Embryonic facial prominence (tissue), 1 donor: ENCODE data around the gene MANBA.
"Not testable (repeated sequence)": the region's sequence is repeated elsewhere in the genome, so short reads cannot be mapped to it uniquely, and the experiment has no call there.

Source experiments
- DNase-seq: peaks from one replicate; pipeline ENCODE4 v3.0.0-alpha.2; 2016; ENCODE audit errors: extremely low spot score

MANBA gene

DNA sequence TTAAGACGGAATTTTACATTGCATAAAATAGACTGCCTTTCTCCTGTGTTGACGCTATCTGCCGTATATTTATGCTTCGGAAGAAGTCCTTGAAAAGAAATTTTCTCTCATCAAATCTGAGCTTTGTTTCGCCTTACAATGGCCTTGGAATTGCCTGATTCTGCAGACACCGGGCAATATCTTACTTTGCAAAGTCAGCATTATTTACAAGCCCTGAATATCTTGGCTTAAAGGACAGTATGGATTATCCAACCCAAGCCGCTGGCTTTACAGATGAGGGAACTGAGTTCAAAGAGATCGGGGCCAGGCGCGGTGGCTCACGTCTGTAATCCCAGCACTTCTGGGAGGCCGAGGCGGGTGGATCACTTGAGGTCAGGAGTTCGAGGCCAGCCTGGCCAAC is 1.1 kb upstream of the MANBA start:
- DNase-seq = no peak

DNA sequence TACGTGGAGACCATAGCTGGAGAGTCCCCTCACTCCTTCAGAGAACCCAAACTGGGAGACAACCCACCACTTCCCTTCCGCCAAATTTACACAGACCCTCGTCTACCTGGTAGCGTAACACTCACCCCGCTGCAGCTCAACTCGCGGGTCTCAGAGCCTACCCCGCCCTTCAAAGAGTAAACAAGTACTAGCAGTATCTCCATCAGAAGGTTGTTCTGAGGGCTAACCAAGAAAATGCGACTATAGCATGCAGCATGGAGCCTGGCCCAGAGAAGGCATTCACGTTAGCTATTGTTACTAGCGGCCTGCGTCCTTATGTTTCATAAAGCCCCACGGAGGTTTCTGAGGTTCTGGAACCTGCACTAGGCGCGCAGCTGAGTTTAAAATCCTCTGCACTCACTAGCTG is 531 bp upstream of the MANBA start:
- no peak for DNase-seq

DNA sequence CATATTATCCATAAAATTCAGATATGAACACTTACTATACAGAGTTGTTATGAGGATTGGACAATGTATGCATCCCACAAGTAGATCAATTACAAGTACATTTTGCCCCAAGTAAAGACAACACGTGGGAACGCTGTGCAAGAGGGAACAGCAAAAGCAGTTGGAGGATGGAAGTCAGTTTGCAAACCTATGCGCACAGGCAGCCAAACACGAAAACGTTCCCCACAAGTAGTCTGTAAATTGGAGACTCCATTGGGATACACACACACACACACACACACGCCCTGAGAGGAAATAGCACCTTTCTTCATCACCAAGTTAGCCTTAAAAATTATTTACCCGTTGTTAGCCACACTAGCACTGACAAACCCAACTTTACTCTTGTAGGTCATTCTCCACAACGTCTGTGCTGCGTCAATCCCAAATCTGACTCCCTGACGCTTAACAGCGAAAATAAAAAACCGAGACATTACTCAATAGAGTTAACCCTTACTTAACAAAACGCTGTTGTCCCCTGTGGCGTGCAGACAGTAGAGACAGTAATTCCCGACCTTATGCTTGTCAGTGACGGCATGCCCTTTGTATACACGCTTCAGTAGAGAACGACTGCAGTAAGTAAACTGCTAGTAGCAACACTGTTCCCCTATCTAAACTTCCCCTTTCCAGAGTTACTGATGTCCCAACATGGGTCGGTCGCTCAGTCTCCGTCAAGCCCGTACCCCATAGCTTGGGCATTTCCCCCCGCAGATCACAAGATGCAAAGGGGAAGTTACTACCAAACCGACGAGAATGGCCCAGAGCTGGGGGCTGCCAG is 730 bp downstream of the MANBA start:
- no peak for DNase-seq

DNA sequence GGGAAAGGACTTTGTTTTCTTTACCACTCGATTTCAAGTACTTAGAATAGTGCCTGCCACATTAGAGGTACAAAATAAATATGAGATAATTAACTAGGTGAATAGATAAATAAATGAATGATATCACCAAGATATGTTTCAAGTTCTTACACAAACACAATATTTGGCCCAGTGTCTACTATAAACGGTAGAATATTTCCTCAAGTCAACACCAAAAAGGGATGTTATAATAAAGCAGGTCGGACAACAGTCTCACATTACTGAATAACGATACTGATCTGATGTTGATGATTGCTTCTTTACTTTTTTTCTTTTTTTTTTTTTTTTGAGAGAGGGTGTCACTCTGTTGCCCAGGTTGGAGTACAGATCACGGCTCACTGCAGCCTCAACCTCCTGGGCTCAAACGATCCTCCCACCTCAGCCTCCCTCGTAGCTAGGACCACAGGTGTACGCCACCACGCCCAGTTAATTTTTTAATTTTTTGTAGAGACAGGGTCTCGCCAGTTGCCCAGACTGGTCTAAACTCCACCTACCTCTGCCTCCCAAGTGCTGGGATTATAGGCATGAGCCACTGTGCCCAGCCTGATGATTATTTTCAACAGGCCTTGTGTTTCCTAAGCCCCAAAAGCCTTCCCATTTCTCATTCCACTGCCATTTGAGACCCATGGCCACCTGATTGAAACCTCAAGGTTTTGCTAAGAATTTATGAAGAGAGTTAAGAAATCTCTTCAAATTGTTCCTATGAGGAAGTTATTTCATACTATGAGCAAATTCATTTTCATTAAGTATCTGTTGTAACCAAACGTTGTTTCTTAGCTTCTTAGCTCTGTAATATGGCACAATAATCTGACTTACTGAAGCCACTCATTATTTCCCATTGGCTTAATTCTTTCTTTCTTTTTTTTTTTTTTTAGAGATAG is 2.3 kb downstream of the MANBA start:
- DNase-seq = no peak

DNA sequence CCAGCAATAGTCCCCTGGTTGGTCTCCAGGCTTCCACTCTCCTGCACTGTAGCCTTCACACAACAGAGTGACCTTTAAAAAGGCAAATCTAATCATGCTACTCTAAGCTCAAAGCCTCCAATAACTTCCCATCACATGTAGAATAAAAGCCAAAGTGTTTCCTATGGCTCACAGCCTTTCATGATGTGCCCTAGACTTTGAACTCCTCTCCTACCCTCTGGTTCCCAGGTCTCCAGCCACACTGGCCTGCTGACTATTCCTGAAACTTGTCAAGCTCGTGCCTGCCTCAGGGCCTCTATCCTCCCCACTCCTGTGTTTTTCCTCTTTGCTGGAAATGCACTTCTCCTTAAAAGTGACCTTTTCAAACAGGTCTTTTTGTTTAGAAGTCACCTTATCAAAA is 3.1 kb downstream of the MANBA start:
- DNase-seq = no peak

DNA sequence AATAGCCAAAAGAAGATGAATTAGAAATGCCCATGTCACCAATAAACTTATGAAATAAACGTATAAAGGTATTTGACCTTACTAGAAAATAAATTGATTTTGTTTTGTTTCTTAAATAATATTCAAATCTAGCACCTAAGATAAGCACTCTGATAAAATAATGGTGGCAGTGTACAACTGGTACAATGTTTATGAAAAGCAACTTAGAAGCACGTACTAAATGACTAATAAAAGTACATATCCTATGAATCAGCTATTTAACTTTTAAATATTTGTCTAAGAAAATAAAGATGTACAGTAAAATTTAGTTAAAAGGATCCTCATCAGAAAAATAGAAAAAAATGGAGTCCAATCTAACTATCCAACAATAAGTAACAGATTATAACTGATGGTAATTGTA is 6.7 kb downstream of the MANBA start:
- DNase-seq = no peak

DNA sequence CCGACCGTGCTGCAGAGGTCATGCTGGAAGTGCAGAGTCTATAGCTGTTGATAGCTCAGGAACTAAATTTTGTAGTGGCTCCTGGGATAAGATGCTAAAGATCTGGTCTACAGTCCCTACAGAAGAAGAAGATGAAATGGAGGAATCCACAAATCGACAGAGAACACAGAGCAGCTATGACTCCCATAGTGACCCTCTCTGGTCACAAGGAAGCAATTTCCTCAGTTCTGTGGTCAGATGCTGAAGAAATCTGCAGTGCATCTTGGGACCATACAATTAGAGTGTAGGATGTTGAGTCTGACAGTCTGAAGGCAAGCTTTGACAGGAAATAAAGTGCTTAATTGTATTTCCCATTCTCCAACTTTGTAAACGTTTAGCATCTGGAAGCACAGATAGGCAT is 8.8 kb downstream of the MANBA start:
- no peak for DNase-seq

DNA sequence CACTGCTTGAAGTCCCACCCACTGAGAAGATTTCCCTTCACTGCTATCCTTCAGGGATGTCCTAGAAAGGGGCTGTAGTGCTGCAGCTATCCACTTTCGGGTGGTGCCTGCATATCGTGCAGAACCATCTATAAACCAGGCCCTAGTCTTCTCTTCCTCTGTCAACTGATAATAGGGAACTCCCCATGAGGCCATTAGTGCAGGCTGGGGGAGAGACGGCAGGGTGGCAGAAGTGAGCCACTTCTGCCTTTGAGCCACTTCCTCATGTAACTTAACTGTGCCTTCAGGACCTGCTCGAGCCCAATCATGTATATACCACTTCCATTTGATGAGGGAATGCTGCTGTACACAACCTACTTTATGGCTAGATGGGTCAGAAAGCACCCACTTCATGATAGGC is 17.4 kb downstream of the MANBA start:
- DNase-seq = not testable (repeated sequence)

DNA sequence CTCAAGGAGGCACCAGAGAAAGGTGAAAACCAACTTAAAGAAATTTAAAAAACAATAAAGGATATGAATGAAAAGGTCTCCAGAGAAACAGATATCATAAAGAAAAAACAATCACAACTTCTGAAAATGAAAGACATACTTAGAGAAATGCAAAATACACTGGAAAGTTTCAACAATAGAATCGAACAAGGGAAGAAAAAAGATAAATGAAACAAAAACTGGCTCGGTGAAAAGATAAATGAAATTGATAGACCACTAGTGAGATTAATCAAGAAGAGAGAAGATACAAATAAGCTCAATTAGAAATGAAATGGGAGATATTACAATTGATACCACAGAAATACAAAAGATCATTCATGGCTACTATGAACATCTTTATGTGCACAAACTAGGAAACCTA is 22.0 kb downstream of the MANBA start:
- not testable (repeated sequence) for DNase-seq

DNA sequence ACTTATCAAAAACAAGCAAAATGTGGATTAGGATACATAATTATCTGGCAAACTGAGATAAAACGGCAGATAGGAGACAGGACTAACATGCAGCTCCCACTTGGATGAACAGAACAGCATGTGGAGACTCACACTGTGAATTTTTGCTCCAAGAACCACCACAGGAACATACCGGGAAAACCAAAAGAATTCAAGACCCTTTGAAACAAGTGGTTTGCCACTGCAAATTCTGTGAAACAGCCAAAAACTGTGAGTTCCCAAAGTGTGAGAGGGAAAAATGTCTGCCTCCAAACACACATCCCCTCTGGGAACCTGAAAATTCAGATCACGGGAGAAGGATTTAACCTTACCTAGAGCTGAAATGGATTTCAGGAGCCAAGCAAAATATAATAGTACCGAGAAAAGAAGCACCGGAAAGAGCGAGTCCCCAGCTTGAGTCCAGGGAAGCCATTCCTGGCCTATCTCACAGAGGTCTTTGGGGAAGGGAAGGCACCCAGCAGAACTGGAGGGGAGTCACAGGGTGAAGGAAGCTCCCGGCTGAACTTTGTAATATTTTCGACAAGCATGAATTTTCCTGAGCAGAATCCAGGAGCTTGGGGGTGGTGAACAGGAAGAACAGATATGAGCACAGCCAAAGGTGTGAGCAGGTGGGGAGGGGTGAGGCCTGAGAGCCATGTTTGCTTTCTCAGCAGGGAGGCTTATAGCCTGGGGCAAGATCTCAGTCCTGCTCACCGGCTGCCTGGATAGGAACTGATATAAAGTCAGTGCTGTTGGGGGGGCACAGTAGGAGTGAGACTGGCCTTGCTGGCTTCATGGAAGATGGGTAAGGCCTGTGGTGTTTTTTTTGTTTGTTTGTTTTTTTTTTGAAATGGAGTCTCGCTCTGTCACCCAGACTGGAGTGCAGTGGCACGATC is 23.9 kb downstream of the MANBA start:
- DNase-seq = no peak

DNA sequence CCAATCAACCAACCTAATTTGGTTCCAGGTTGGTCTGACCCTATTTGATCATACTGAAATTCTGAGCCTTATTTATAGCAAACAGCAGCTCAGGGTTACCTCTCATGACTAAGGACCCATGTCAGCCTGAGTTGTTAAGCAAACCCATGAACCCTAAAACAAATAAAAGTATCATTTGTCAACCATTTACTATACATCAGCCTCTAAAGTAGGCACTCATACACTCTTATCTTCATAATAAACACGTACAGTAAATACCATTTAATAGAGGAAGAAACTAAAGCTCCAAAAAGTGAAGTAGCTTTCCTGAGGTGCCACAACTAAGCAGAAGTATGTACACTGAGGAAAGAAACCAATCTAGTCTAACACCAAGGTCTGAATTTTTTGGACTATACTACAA is 25.2 kb downstream of the MANBA start:
- no peak for DNase-seq

DNA sequence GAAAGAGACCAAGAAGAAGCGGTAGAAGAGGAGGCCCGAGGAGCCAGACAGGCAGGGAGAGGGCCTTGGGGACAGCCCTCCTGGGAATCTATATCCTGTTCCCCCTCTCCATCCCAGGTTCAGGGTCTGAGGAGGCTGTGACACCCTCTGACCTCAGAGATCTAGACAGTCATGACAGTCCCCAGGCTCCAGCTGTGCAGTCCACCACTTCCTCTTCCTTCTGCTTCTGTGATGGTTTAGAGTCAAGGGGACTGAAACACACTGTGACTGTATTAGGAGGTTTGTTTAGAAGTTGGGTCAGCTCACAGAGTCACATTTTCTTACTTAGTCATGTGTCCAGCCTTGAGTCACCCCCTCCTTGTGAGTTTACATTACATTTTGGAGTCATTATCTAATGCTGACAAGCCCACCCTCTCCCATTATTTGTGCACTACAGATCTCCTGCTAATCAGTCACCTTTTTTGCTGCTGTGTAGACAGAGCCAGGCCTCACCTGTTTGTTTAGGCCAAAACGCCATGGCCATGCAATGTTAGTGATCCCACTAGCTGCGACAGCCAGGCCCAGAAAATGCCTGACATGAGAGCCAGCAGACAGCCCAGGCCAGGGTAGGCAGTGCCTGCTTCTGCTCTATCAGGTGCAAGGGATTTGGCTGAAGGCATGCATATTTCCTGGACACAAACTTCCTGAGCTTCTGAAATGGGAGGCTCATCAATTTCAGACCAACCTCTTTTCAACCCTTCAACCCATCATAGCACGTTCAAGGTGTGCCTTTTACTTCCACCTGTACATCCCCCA is 26.0 kb downstream of the MANBA start:
- no peak for DNase-seq

DNA sequence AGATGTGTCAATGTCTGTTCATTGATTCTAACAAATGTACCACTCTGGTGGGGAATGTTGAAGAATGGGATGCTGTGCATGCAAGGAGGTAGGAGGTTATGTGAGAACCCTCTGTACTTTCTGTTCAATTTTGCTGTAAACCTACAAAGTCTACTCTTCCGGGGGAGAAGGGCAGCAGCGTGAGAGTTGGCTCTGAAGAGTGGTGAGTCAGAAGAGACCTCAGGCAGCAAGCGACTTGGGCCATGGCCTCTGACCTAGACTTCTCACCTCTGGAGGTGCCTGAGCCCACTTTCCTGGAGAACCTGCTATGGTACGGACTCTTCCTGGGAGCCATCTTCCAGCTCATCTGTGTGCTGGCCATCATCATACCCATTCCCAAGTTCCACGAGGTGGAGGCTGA is 26.7 kb downstream of the MANBA start:
- no peak for DNase-seq

DNA sequence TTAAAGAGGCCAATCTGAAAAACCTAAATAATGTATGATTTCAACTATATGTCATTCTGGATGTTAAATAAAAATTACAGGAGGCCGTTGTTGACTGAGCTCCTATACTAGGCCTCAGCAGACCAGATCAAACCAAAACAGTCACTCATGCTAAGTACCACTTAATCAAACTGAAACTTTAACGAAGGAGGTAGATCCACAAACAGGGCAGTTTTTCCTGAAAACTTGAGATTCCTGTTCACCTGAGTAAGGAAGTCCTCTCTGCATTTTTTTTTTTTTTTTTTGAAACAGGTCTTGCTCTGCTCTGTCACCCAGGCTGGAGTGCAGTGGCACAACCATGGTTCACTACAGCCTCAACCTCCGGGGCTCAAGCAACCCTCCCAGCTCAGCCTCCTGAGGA is 27.7 kb downstream of the MANBA start:
- no peak for DNase-seq

DNA sequence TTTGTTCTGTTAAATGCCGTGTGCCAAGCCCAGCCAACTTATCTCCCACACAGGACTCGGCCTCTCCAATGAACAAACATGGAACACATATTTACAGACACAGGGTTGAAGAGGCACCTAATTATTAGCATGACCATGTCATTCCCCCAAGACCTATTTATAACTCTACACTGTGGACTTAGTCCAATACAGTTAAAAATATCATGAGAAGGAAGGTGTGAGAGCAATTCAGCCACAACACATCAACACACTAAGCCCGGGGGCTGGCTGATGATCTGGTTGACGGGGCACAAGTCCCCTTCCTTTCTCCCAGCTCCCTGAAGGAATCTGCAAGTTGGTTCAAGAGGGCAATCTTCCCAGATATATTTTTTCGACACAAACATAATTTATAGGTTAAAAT is 28.1 kb downstream of the MANBA start:
- no peak for DNase-seq

DNA sequence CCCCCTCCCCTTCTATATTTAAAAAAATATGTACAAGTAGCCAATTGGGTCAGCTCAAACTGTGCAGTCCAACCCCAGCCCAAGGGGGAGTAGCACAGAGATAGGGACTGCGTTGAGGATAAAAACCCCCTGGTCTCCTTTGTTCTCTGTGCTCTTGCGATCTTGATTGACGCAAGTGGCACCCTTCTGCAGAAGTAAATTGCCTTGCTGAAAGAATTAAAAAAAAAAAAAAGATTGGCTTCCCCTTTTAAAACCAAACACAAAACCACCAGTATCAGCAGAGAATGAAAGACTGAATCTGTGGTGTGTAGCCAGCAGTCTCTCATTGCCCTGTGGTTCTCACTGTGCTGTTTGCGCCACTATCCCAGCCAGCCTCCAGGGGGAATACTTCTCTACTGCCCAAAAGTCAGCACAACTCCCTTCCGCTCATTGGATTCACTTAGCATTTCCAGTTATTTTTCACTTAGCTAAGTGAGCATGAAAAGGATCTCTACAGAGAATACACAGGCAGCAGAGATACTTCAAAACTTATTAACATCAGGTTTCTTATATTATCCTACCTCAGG is 29.7 kb downstream of the MANBA start:
- no peak for DNase-seq

DNA sequence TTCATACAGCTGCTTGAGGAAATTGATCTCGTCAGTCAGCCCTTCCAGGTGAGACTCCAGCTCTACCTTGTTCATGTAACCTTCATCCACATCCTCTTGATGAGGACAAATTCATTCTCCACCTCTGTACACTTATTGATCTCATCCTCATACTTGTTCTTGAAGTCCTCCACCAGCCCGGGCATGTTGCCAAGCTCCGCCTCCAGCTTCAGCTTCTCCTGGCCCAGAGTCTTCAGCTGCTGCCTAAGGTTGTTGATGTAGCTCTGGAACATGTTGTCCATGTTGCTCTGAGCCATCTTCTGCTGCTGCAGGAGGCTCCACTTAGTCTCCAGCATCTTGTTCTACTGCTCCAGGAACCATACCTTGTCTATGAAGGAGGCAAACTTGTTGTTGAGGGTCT is 31.3 kb downstream of the MANBA start:
- not testable (repeated sequence) for DNase-seq

DNA sequence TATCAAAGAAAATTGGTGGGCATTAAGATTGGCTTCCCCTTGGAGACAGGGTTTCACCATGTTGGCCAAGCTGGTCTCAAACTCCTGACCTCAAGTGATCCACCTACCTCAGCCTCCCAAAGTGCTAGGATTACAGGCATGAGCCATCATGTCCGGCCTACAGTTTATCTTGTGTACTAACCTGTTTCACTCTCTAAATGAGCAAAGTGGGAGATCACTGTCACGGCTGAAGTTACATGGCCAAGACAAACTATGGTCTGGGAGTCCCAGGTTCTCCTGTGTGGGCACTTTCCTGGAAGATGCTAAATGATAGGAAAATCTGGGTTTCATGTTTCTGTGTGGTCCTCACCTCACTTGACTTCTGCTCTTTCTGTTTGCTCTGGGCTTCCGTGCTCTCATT is 33.8 kb downstream of the MANBA start:
- DNase-seq = not testable (repeated sequence)

DNA sequence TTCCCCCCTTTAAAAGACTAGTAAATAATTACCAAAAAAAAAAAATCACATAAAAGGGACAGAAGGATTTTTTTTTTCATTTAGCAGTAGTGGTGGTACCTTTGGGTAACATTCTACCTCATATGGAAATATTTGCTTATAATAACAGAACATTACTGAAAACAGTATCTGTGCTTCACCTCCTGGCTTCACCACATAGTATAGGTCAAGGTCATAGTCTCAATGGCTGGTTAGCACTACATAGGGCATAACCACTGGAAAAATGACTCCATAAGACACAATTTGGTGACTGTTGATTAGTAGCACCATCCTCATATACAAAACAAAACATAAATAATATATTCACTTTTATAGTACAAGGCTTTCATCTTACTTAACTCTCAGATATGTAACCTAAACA is 34.7 kb downstream of the MANBA start:
- no peak for DNase-seq

DNA sequence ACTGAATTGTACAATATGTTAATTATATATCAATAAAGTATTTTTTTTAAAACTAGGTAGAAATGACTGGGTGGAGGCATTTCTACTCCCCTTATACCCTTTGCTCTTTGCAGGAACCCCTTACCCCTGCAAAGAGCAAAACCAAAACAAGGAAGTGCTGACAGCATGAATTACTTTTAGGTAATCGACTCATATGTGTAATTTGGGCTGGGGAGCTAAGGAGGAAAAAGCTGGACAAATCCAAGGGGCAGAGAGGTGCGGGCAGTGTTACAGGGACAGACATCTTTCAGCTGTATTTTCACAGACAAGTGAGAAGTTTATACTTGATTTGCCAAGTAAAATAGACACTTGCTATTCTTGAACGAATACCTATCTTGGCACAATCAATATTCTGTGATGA is 35.5 kb downstream of the MANBA start:
- DNase-seq = no peak

DNA sequence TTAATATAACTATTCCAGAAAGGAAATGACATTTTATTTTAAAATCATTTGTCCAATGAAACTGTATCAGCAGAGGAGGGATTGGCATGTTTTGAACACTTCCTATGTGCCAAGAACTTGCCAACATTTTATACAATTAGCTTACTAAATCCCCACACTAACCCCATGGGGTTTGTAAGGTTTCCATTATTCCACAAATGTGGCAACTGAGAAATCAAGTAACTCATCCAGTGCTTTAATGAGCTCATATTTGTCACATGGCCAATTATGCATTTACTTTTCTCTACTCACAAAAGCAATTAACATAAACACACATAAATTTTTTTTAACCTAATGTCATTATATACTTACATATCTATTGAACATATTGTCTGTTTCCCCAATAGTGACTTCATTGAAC is 37.3 kb downstream of the MANBA start:
- DNase-seq = no peak
